SU-DHL-6 (cell line): Measurements from ENCODE around the gene JPT1.

Experiments
- EZH2phosphoT487 ChIP-seq: fragments of 200-600 bp; sonication (generic), shearing (Covaris generic); conservative IDR thresholded peaks from 2 replicates; pipeline ENCODE4 v1.6.1; 2018; ENCODE audit warnings: mild to moderate bottlenecking, antibody characterized with exemption, low read length, moderate library complexity, mixed read lengths
- TF ChIP-seq, protein P1 (sequence below): fragments of 200-600 bp; sonication (generic); IDR thresholded peaks from one replicate; pipeline ENCODE4 v1.5.1; 2017; ENCODE audit warnings: antibody characterized with exemption, mild to moderate bottlenecking, low read length, moderate library complexity; ENCODE audit not compliant: insufficient read depth, poor library complexity, severe bottlenecking

DNA sequence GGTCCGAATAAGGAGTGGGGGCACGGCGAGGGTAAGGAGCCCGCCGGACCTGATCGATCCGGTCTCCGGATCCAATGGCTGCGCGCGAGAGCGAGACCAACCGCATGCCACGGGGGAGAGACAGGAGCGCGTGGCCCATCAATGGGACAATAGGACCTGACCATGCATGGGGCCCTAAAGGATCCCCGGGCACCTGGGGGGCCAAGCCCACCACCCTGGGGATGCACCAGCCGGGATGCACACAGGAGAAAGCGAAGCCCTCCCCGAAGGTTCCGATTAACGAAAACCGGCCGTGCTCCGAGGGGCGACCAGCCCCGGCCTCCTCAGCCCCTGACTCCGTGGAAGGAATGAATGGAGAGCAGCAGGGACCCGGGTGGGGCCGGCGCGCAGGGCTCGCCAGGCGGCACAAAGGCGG, 525 bp downstream of the JPT1 start:
- TF ChIP-seq, protein P1, sequence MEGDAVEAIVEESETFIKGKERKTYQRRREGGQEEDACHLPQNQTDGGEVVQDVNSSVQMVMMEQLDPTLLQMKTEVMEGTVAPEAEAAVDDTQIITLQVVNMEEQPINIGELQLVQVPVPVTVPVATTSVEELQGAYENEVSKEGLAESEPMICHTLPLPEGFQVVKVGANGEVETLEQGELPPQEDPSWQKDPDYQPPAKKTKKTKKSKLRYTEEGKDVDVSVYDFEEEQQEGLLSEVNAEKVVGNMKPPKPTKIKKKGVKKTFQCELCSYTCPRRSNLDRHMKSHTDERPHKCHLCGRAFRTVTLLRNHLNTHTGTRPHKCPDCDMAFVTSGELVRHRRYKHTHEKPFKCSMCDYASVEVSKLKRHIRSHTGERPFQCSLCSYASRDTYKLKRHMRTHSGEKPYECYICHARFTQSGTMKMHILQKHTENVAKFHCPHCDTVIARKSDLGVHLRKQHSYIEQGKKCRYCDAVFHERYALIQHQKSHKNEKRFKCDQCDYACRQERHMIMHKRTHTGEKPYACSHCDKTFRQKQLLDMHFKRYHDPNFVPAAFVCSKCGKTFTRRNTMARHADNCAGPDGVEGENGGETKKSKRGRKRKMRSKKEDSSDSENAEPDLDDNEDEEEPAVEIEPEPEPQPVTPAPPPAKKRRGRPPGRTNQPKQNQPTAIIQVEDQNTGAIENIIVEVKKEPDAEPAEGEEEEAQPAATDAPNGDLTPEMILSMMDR = no peak
- no peak for TF ChIP-seq EZH2phosphoT487
